ENCODE measurements around the gene DCC. TPM values are rescaled to one million over a fixed set of nuclear protein-coding genes. Genes with fewer than 3 reads are reported as not detected.

DCC gene
- total RNA-seq, 2 donors from 2014 or later = 0.18 to 0.34 TPM

DNA sequence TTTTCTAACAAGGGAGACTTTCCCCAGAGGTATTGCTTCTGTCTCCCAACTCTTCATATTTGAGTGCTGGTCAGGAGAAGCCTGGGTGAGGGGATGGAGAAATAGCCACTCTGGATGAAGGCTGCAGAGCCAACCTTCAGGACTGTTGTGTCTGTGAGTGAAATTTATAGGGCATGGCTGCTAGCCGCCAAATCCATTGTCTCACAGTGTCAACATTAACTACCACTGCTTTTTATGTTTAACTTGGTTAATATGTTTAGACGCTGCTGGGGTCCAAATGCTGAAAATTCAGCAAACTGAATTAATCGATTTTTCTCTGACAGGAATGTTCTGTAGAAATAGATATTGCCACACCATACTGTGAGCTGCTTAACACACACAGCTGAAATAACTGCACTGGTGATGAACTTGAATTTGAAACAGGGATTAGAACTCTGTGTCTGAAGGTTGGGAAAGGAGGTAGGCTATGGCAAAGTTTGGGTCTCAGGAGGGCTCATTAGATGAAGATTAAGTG, 281.0 kb downstream of the DCC start:
- ATAC-seq (no peak), DNase-seq (no peak)
- intact Hi-C loops (cut with DNase I, micrococcal nuclease) = no loop called here

DNA sequence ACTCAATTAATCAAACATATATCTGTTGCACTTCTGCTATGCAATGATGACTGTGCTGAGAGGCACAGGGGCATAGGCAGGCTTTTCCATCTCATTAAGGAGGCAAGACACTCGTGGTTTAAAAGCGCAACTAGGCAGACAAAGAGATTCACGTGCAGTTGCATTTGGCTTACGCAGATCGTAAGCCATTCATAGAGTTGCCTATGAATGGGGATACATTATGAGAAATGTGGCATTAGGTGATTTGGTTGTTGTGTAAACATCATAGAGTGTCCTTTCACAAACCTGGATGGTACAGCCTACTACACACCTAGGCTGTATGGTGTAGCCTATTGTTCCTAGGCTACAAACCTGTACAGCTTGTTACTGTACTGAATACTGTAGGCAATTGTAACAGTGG, 284.7 kb downstream of the DCC start:
- DNase-seq (no peak), ATAC-seq (no peak)
- intact Hi-C loops (cut with DNase I, micrococcal nuclease) = no loop called here

GRCh38 chr18:52636536-52636935, 296.5 kb downstream of the DCC start:
- intact Hi-C loops (cut with DNase I, micrococcal nuclease) = no loop called here
- DNase-seq = peak in 1 of 2 donors; percentile 3
- ATAC-seq = no peak

- intact Hi-C loops (cut with DNase I, micrococcal nuclease) = no loop called here
- DNase-seq (no peak), ATAC-seq (no peak)
These were observed 308.2 kb downstream of the DCC start for GRCh38 chr18:52648201-52648600.

DNA sequence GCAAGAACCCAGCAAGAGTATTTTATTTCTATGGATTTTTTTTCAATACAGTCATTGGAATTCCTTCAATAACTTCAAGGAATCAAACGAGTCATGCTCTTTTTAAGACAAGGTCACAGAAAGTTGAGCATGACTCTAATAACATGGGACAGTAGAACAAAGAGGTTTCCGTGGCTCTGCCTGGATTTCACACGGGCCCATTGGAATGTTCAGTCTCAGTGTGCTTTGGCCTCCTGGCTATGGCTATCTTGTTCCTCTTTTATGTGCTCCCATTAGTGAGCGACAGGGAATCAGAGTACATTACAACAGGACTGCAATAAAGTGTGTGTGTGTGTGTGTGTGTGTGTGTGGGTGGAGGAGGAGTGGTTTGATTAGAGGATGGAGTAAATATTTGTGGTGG, 312.4 kb downstream of the DCC start:
- intact Hi-C loops (cut with DNase I, micrococcal nuclease) = no loop called here
- ATAC-seq = no peak
- no peak for DNase-seq

DNA sequence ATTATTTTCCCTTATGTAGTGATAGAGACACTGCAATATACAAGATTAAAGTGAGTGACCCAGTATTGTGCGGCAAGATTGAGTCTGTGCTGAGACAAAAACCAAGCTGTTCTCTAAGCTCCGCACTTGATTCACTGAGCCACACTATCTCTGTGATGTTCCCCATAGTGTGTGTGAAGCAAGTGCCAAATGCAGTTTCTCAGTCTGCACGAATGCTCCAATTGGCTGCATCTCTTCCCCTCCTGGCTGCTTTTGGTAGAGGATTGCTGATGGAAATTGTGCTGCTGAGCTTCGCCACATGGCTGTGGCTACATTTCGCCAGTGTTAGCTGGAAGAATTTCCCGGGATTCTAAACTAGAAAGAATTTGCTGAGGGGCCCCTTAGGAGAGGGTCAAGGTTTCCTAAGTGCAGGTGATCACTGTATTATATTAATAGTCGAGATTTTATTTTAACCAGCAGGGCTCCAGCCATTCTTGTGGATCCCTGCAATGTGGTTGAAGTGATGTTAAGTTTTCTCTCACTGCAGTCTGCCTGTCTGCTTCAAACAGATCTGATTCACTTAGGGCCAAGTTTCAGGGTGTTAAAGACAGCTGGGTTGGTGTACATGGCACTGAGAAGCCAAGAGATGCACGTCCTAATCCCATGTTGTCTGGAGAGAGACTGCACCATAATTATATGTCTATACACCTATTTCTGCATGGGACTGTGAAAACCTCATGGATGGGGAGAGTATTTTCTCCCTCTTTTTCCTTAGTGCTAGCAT, 317.2 kb downstream of the DCC start:
- intact Hi-C loops (cut with DNase I, micrococcal nuclease) = no loop called here
- no peak for DNase-seq
- no peak for ATAC-seq

DNA sequence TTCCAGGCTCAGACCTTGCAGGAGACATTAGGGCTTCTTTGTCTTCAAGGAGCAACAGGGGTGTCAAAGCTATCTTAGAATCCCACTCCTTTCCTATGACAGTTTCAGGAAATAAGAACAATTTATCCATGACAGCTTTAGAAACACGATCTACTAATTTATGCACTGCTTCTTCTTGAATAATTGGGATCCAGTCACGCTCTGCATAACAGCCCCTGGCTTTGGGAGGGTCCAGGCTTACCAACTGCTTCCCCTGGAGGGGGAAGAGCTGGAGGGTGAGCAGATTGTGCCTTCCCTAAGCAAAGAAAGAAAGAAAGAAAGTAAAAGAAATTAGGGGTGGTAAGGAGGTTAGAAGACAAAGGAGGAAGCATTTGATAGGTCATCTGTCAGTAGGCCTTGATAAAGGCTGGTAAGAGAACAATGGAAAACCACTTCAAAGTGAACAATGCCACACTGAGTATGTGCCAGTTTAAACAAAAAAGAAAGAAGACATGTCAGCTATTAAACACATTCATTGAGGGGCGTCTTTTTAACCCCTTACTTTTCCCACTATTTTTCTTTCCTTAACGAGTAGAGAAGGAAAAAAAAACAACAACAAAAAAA, 327.6 kb downstream of the DCC start:
- DNase-seq (no peak), ATAC-seq (no peak)
- intact Hi-C loops (cut with DNase I, micrococcal nuclease) = no loop called here

DNA sequence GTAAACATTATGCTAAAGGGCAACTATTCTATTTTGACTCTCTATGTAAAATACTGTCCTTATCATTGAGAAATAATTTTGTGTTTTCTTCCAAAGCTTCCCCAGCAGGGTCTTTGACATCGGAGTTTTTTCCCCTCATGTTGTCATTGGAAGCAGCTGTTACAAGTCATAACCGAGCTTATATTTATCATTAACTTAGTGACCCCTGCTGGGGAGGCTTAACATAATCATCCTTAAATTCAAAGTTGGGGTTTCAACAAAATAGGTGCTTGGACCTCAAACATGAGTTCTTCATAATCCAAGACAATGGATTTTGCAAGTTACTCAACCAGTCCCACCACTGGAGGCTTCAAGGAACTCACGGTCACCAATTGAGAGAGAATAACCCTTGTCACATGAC, 330.9 kb downstream of the DCC start:
- no peak for ATAC-seq
- no peak for DNase-seq
- intact Hi-C loops (cut with DNase I, micrococcal nuclease) = loop anchor here in 1 of 2 donors (10.0 kb wide), 1 partner anchor 1006 kb away; no protein-coding TSS in a partner anchor

GRCh38 chr18:52678034-52678433, 338.0 kb downstream of the DCC start:
- intact Hi-C loops (cut with DNase I, micrococcal nuclease) = loop anchor here in 1 of 2 donors (10.0 kb wide), 1 partner anchor 1013 kb away; no protein-coding TSS in a partner anchor
- no peak for ATAC-seq
- DNase-seq = no peak

- DNase-seq (no peak), ATAC-seq (no peak)
- intact Hi-C loops (cut with DNase I, micrococcal nuclease) = loop anchor here in 1 of 2 donors (10.0 kb wide), 1 partner anchor 1014 kb away; no protein-coding TSS in a partner anchor
These were observed 338.6 kb downstream of the DCC start for GRCh38 chr18:52678551-52678950.

- no peak for ATAC-seq
- no peak for DNase-seq
- intact Hi-C loops (cut with DNase I, micrococcal nuclease) = loop anchor here in 1 of 2 donors (10.0 kb wide), 1 partner anchor 1015 kb away; no protein-coding TSS in a partner anchor
These were observed 339.4 kb downstream of the DCC start for GRCh38 chr18:52679354-52679753.

GRCh38 chr18:52682260-52682659, 342.3 kb downstream of the DCC start:
- DNase-seq (no peak), ATAC-seq (no peak)
- intact Hi-C loops (cut with DNase I, micrococcal nuclease) = no loop called here

GRCh38 chr18:52685316-52685715, 345.3 kb downstream of the DCC start:
- ATAC-seq = no peak
- intact Hi-C loops (cut with DNase I, micrococcal nuclease) = no loop called here
- DNase-seq = no peak

DNA sequence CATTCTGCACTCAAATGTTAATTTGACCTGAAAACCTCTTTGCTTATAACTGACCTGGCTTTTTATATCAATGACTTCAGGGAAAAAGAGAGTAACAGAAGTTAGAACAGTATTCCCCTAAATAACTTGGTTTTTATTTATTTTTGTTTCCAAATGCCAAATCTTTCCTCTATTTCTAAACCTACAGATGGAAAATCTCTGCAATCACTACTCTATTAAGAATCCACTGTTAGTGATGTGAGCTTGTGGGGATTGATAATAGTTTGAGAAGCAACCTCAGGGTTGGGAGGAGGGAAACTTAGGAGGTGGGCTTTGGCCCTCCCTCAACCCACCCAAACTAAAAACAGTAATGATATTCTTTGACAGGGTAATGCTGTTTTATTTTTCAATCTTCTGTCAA, 351.8 kb downstream of the DCC start:
- intact Hi-C loops (cut with DNase I, micrococcal nuclease) = no loop called here
- no peak for DNase-seq
- no peak for ATAC-seq

DNA sequence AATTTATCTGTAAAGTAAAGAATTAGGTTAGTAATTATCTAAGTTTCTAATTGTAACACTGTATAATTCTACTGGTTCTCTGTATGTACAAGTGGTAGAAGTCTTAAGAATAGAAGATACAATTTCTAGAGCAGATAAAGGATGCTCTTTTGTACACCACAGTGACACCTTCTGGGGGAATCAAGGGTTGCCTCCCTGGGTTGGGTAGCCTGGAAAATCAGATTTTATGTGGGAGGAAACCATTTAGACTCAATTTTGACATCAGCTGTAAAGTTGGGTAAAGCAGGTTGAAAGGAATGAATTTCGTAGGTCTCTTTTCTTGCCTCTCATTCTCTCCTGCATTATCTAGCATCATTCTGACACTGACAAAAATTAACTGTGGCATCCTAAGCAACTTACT, 354.8 kb downstream of the DCC start:
- ATAC-seq (no peak), DNase-seq (peak in 1 of 2 donors; percentile 3)
- intact Hi-C loops (cut with DNase I, micrococcal nuclease) = no loop called here

DNA sequence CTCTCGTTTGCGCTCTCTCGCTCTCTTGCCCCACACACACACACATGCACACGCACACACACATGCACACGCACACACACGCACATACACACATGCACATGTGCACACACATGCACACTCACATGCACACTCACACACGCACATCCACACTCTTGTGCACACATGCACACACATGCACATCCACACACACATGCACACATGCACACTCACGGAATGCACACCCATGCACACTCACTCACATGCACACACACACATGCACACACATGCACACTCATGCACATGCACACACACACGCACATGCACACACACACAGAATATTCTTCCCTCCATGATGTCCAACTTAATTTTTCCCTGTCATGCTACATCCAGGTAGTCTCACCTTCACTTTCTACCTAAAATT, 360.1 kb downstream of the DCC start:
- no peak for DNase-seq
- ATAC-seq = no peak
- intact Hi-C loops (cut with DNase I, micrococcal nuclease) = no loop called here

GRCh38 chr18:52700816-52701215, 360.8 kb downstream of the DCC start:
- no peak for DNase-seq
- peak; percentile 72 for ATAC-seq

GRCh38 chr18:52701219-52701935, 361.4 kb downstream of the DCC start:
- intact Hi-C loops (cut with DNase I, micrococcal nuclease) = no loop called here
- peak; percentile 72 for ATAC-seq
- no peak for DNase-seq

More at GRCh38 chr18:52700816-52701215, 360.8 kb downstream of the DCC start:
- intact Hi-C loops (cut with DNase I, micrococcal nuclease) = no loop called here

DNA sequence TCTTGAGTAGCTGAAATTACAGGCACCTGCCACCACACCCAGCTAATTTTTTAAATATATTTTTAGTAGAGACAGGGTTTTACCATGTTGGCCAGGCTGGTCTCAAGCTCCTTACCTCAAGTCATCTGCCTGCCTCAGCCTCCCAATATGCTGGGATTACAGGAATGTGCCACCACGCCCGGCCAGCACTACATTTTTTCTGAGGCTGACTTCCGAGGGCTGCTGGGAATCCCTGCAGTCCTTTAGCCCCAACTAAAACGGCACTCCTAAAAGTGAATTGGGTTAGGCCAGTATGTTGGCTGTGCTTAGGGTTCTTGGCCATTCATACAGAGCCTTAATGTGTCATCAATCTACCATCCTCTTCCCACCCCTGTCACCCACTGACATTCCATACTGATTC, 375.4 kb downstream of the DCC start:
- ATAC-seq = no peak
- intact Hi-C loops (cut with DNase I, micrococcal nuclease) = loop anchor here in 1 of 2 donors (10.0 kb wide), 1 partner anchor 189 kb away; no protein-coding TSS in a partner anchor
- no peak for DNase-seq
